ENCODE data around the gene CTTN.
"Not testable (repeated sequence)": the region's sequence is repeated elsewhere in the genome, so short reads cannot be mapped to it uniquely, and the experiment has no call there.

CTTN gene

DNA sequence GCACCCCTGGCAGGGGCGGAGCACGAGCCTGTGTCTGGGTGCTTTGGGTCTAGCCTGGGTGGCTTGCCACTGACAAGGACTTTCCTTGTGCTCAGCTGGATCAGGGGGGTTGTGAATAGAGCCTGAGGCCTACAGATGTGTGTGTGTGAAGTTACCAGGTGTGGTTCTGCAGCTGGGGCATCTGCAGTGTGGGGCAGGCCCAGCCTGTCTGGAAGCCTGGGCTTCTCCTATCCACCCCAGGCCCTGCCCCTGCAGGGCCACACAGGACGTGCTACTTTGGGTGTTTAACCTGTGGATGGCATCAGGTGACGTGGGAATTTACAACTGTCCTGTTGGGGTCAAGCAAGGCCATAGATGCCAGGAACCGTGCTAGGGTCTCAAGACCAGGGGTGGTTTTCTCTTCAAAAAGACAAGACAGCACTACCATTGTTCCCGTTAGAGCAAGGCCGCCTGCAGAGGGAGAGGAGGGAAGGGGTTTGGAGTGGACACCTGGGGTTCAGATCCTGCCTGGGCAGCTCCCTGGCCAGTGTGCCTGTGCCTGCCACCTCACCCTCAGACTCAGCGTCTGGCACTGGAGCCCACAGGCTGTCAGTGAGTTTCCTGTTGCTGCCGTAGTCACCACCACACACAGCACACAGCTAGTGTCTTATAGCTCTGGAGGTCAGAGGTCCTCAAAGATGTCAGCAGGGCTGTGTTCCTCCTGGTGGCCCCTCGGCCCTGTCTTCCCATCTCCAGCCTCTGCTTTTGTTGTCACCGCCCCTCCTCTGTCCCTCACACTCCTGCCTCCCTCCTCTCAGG is 31.6 kb downstream of the CTTN start:
- no peak for DNase-seq

DNA sequence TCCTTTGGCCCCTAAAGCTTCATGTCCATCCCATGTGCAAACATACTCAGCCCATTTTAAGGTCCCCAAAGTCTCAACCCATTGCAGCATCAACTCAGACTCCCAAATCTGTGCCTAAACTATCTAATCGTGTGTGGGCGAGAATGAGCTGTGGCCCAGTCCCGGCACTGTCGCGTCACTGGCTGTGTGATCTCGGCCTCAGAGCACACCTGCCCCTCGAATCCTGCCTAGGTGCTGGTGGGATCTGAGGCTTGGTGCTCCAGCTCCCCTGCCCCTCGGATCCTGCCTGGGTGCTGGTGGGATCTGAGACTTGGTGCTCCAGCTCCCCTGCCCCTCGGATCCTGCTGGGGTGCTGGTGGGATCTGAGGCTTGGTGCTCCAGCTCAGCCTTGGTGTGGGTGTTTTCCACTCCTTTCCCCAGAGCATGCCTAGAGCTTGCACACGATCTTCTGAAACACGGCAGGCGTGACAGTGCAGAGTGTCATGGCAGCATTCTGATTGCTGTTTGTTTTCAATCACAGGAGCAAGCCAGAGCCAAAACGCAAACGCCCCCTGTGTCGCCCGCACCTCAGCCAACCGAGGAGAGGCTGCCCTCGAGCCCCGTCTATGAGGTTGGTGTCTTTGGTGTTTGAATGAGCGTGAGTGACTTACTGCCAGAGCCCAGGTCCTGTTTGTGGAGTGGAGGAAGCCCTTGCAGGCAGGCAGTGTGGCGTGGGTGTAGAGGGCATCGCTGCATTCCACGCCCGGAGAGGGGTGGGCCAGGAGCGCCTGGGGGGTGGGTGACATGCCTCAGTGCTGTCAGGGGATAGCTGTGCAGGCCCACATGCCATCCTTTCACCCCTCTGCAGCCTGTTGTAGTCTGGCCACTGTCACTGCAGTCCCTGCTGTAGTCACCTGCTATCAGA is 32.6 kb downstream of the CTTN start:
- DNase-seq, result no peak

- DNase-seq, result no peak
These were observed 33.3 kb downstream of the CTTN start for GRCh38 chr11:70431611-70432010.

DNA sequence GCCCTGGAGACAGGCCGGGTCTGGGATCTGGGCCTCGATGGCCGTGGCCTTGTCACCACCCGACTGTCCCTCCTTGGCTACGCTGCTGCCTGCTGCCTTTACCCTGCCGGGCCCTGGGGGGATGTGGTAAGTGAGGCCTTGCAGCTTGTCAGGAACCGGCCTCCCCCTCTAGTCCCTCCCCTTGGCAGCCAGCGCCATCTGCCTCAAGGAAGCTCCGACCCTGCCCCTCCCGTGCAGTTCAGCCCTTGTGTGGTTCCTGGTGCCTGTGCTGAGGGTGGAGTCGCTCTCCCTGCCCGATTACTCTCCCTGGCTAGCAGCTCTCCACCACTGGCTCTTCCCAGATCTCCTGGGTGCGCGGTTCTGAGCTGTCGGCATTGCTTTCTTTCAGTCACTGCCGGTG is 33.7 kb downstream of the CTTN start:
- no peak for DNase-seq

DNA sequence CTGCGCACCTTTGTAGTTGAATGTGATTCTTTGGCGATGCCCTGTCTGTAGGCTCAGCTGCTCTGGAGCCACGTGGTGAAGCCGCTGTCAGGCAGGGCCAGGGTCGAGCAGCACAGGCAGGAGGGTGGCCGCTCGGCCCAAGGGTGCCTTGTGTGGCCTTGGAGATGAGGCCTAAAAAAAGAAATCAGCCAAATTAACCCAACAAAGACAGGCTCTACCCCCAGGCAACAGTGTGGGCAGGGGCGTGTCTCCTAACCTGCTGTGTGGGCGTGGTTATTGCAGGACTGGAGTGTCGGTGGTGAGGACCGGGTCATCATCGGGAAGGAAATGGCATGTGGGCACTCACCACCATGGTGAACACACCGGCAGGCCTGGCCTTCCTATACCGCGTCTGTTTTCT is 34.3 kb downstream of the CTTN start:
- DNase-seq, result no peak

- no peak for DNase-seq
These were observed 34.7 kb downstream of the CTTN start for GRCh38 chr11:70433038-70433437.

- no peak for DNase-seq
These were observed 35.2 kb downstream of the CTTN start for GRCh38 chr11:70433526-70433925.

- DNase-seq, result no peak
These were observed 35.9 kb downstream of the CTTN start for GRCh38 chr11:70433966-70434812.

GRCh38 chr11:70434813-70435278 is 36.5 kb downstream of the CTTN start:
- no peak for DNase-seq

GRCh38 chr11:70435361-70435760 is 37.0 kb downstream of the CTTN start:
- no peak for DNase-seq

DNA sequence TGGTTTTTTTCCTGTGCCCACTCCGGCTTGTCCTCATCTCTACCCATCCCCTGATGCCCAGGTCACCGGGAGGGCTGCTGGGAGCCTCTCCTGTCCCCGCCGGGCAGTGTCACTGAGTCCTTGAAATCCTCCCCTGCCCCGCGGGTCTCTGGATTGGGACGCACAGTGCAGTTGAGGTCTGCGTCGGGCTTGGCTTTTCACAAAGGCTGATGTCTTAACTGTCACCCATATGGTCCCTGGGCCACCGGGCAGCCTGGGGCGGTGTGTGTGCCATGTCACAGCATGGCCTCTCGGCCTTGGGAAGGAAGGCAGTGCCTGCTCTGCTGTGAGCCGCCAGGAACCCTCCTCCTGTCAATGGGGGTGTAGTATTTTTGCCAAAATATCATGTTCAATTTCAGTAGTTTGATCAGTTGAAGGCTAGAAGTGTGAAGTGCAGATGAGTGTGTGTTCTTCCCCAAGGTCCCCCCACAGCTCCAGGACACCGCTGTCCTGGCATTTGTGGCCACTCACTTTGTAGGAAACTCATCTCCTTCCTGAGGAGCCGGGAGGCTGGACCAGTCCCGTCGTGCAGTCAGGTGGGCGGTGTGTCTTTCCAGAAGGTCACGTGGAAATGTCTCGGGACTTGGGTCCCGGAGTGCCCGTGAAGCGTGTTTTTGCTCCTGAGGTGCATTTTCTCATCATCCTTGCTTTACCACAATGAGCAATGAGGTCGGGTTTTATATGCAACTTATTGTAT is 37.6 kb downstream of the CTTN start:
- no peak for DNase-seq

DNA sequence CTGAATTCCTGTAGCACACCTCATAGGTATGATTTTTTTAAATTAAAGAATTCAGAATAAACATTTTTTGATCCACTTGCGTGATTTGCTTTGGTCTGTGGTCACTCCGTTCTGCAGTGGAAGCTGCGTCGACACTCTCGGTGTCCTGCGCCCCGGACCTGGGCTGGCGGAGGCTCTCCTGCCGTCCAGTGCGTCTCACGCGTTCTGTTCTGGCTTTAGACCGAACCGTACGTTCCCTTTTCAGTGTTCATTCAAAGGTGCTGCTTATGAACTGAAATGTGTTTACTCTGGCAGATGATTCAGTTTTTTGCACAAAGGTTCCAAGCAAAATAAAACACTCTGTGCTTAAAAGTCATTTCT is 38.2 kb downstream of the CTTN start:
- DNase-seq, result no peak

DNA sequence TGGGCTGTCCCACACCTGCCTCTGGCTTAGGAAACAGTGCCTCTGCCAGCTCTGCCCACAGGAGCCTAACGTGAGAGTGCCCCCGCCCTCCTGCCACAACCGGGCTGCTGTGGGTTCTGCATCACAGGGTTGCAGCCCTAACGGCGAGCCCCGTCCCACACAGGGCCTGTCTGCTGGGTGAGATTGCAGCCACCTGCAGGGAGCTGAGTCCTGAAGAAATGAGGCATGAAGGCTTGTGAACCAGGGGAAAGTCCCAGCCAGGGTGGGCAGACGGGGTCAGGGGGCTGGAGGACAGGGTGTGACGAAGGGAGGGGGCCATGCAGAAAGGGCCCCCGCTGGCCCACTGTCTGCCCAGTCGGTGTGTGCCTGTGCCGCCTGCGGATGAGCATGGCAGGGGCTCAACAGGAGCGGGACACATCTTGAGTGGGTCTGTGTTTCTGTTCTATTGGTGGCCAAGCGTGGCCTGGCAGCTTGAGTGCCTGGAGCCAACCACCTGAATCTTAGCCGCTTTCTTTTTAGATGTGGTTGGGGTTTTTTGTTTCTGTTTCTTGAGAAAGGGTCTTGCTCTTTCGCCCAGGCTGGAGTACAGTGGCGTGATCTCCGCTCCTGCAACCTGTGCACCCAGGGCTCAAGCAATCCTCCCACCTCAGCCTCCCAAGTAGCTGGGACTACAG is 38.9 kb downstream of the CTTN start:
- no peak for DNase-seq

DNA sequence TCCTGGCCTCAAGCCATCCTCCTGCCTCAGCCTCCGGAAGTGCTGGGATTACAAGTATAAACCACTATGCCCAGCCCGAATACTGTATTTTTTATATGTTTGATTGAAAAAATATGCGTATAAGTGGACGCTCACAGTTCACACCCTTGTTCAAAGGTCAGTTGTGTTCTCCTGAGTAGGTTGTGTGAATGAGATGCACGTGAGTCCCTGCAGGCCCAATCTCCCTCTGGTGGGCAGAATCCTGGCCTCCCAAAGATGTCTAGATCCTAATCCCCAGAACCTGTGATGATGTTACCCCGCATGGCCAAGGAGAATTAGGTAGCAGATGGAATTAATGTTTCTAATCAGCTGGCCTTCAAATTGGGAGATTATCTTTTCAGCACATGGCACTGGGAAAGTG is 41.9 kb downstream of the CTTN start:
- no peak for DNase-seq

- no peak for DNase-seq
These were observed 45.4 kb downstream of the CTTN start for GRCh38 chr11:70443773-70444030.

GRCh38 chr11:70445091-70445490 is 46.8 kb downstream of the CTTN start:
- DNase-seq, result no peak

DNA sequence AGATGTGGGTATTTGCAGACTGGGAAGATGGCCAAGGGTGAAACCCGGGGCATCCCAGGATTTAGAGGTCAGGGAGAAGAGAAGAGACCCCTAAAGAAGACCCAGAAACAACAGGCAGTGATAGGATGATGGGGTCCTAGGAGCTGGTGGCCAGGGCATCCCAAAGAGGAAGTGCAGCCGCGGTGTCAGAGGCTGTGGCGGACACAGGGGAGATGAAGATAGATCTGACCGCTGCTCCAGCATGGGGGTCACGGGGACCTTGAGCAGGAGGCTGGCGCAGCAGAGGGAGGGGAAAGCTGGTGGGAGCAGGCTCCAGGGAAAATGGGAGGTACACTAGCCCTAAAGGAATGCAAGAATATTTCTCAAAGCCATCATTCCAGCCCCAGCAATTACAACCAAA is 47.3 kb downstream of the CTTN start:
- DNase-seq, result no peak

GRCh38 chr11:70448983-70449567 is 50.7 kb downstream of the CTTN start:
- DNase-seq, result no peak

- no peak for DNase-seq
These were observed 56.0 kb downstream of the CTTN start for GRCh38 chr11:70454197-70454767.

GRCh38 chr11:70454811-70455210 is 56.5 kb downstream of the CTTN start:
- not testable (repeated sequence) for DNase-seq

DNA sequence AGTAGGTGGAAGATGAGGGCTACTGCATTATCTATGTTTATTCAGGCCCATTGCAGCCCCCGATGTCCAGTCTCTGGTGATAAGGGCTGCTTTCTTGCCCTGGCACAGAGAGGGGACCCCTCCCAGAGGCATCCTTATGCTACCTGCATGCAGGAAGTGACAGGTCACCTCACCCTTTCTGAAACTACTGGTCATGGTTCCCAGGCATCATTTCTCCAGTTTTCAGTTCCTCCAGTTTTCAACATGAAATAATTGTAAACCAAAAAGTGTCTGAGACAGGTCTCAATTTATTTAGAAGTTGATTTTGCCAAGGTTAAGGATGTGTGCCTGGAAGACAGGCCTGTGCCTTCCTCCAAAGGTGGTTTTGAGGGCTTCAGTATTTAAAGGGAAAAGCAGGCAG is 57.0 kb downstream of the CTTN start:
- no peak for DNase-seq
